Smooth muscle cell of the coronary artery (primary cell): ENCODE measurements around the gene SPN. TPM values are rescaled to one million over a fixed set of nuclear protein-coding genes. Genes with fewer than 3 reads are reported as not detected.

Source experiments
- total RNA-seq: library from RNA; depleted of rRNA; stranded (reverse); fragments of >200 nt; gene quantifications from 2 replicates; pipeline ENCODE4 v1.2.3, GENCODE V29; 2014; ENCODE audit warnings: low replicate concordance

The SPN gene, protein sequence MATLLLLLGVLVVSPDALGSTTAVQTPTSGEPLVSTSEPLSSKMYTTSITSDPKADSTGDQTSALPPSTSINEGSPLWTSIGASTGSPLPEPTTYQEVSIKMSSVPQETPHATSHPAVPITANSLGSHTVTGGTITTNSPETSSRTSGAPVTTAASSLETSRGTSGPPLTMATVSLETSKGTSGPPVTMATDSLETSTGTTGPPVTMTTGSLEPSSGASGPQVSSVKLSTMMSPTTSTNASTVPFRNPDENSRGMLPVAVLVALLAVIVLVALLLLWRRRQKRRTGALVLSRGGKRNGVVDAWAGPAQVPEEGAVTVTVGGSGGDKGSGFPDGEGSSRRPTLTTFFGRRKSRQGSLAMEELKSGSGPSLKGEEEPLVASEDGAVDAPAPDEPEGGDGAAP
- total RNA-seq = under 0.01 TPM in 1 of 2 replicates, not detected in the other

DNA sequence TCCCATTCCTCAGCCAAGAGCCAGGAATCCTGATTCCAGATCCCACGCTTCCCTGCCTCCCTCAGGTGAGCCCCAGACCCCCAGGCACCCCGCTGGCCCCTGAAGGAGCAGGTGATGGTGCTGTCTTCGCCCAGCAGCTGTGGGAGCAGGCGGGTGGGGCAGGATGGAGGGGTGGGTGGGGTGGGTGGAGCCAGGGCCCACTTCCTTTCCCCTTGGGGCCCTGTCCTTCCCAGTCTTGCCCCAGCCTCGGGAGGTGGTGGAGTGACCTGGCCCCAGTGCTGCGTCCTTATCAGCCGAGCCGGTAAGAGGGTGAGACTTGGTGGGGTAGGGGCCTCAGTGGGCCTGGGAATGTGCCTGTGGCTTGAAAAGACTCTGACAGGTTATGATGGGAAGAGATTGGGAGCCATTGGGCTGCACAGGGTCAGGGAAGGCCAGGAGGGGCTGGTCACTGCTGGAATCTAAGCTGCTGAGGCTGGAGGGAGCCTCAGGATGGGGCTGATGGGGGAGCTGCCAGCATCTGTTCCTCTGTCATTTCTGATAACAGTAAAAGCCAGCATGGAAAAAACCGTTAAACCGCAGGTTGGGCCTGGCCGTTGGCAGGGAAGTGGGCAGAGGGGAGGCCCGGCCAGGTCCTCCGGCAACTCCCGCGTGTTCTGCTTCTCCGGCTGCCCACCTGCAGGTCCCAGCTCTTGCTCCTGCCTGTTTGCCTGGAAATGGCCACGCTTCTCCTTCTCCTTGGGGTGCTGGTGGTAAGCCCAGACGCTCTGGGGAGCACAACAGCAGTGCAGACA is at the start of gene SPN:
TSS of gene SPN (plus strand) at position 232 of the 791 bp plus-strand sequence. CDS start at position 714, 482 bp downstream.

GRCh38 chr16:29678691-29679267 is 15.7 kb downstream of the SPN start, which contains the start of gene QPRT:
QPRT (plus strand) TSS chr16:29679180; CDS start chr16:29679198, 18 bp downstream.

Other genes with a start within 250 kb of the SPN start
- 29.3 and 48.8 TPM in 2 replicates for gene BOLA2, start 208.9 kb upstream of the SPN start, total RNA-seq
- gene SLX1B, start 208.7 kb upstream of the SPN start, total RNA-seq = 4.0 and 8.0 TPM in 2 replicates
- 0.23 and 0.45 TPM in 2 replicates for gene SULT1A4, start 203.3 kb upstream of the SPN start, total RNA-seq
- 4.9 and 12.2 TPM in 2 replicates for gene NPIPB12, start 156.8 kb upstream of the SPN start, total RNA-seq
- 5.3 and 14.7 TPM in 2 replicates for gene QPRT, start 15.9 kb downstream of the SPN start, total RNA-seq
- gene C16orf54, start 82.7 kb downstream of the SPN start, total RNA-seq = not detected in 2 replicates
- not detected in 2 replicates for gene ZG16, start 115.0 kb downstream of the SPN start, total RNA-seq
- 8.4 and 20.4 TPM in 2 replicates for gene KIF22, start 127.5 kb downstream of the SPN start, total RNA-seq
- 166 and 189 TPM in 2 replicates for gene MAZ, start 143.3 kb downstream of the SPN start, total RNA-seq
- gene PRRT2, start 148.9 kb downstream of the SPN start, total RNA-seq = 0.38 and 1.6 TPM in 2 replicates
- gene PAGR1, start 152.9 kb downstream of the SPN start, total RNA-seq = 4.4 and 16.9 TPM in 2 replicates
- gene MVP, start 157.2 kb downstream of the SPN start, total RNA-seq = 281 and 542 TPM in 2 replicates
- 65.0 and 80.7 TPM in 2 replicates for gene CDIPT, start 200.0 kb downstream of the SPN start, total RNA-seq
- gene SEZ6L2, start 236.3 kb downstream of the SPN start, total RNA-seq = 2.3 and 6.6 TPM in 2 replicates
- gene ASPHD1, start 237.2 kb downstream of the SPN start, total RNA-seq = 3.4 and 13.5 TPM in 2 replicates